Measurements from ENCODE around the gene WDR72.

DNA sequence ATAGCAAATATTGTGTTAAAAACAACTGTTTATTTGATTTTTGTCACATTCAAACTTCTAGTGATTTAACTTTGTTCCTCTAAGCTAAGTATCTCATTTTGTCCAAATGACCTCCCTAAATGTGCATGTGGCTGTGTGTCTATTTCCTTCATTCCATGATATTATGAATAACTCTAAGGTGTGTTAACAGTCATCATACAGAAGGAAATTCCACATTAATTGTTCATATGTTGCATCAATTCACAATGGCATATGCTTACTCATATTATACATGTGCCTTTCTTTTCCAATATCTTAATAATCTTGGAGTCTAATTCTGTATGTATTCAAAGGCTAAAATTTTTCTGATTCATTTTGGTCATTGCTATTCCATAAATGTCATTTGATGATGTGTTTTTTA lies 186.4 kb downstream of the WDR72 start:
- TF ChIP-seq, protein P1, sequence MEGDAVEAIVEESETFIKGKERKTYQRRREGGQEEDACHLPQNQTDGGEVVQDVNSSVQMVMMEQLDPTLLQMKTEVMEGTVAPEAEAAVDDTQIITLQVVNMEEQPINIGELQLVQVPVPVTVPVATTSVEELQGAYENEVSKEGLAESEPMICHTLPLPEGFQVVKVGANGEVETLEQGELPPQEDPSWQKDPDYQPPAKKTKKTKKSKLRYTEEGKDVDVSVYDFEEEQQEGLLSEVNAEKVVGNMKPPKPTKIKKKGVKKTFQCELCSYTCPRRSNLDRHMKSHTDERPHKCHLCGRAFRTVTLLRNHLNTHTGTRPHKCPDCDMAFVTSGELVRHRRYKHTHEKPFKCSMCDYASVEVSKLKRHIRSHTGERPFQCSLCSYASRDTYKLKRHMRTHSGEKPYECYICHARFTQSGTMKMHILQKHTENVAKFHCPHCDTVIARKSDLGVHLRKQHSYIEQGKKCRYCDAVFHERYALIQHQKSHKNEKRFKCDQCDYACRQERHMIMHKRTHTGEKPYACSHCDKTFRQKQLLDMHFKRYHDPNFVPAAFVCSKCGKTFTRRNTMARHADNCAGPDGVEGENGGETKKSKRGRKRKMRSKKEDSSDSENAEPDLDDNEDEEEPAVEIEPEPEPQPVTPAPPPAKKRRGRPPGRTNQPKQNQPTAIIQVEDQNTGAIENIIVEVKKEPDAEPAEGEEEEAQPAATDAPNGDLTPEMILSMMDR (IDR thresholded peaks at IDR 0.05), result no peak
- no peak for TF ChIP-seq POLR2A (IDR thresholded peaks at IDR 0.05)
- no peak for TF ChIP-seq EP300 (IDR thresholded peaks at IDR 0.05)

Data from ovary (tissue), 3 donors.